ENCODE results near the gene LDLRAD4. TPM values are rescaled to one million over a fixed set of nuclear protein-coding genes. Genes with fewer than 3 reads are reported as not detected.

The LDLRAD4 gene
- total and polyA plus RNA-seq, 8 donors: 2.0 to 47.9 (median 9.0) TPM

GRCh38 chr18:13545514-13545913, 327.0 kb downstream of the LDLRAD4 start:
- Histone ChIP-seq H3K9me3 (no peaks in the 10 kb centered on the region), H3K4me3 (no peak overlapping the region), H3K27ac (no peak overlapping the region), H3K27me3 (no peaks in the 10 kb centered on the region), H3K4me1 (peaks cover 9 to 65% (median 50%) of the 10 kb centered on the region in 4 donors), H3K36me3 (no peaks in the 10 kb centered on the region)
- 88 to 97% (median 91%) methylated on average over 4 of the region's 4 CpGs for WGBS, 5 donors
- TF ChIP-seq POLR2AphosphoS5 (IDR thresholded peaks at IDR 0.05) (no peak), POLR2A (IDR thresholded peaks at IDR 0.05) (no peak), EP300 (IDR thresholded peaks at IDR 0.05) (no peak), CTCF (IDR thresholded peaks at IDR 0.05) (no peak)
- intact Hi-C loops (cut with DNase I; ENCODE audit: low total_unique reads): no loop called here
- DNase-seq: no peak

- no peak for TF ChIP-seq POLR2A (IDR thresholded peaks at IDR 0.05)
- TF ChIP-seq POLR2AphosphoS5 (IDR thresholded peaks at IDR 0.05): no peak
- TF ChIP-seq CTCF (IDR thresholded peaks at IDR 0.05): no peak
- no peak for TF ChIP-seq EP300 (IDR thresholded peaks at IDR 0.05)
- no peak overlapping the region for H3K4me3 ChIP-seq
- peaks cover 6 to 63% (median 46%) of the 10 kb centered on the region in 4 donors for H3K4me1 ChIP-seq
- peak overlapping the region in 1 of 5 donors; percentile 15 for H3K27ac ChIP-seq
- WGBS, 5 donors: 75 to 88% (median 80%) methylated on average over 4 of the region's 4 CpGs
- intact Hi-C loops (cut with DNase I; ENCODE audit: low total_unique reads): no loop called here
- DNase-seq: no peak
- H3K27me3 ChIP-seq: no peaks in the 10 kb centered on the region
- no peaks in the 10 kb centered on the region for H3K36me3 ChIP-seq
- H3K9me3 ChIP-seq: no peaks in the 10 kb centered on the region
Observed at GRCh38 chr18:13545955-13546354, 327.4 kb downstream of the LDLRAD4 start.

- Histone ChIP-seq H3K4me1 (peaks cover 6 to 61% (median 39%) of the 10 kb centered on the region in 4 donors), H3K36me3 (no peaks in the 10 kb centered on the region), H3K4me3 (no peak overlapping the region), H3K27ac (peak overlapping the region in 1 of 5 donors; percentile 15), H3K27me3 (no peaks in the 10 kb centered on the region), H3K9me3 (no peaks in the 10 kb centered on the region)
- TF ChIP-seq EP300 (IDR thresholded peaks at IDR 0.05): no peak
- TF ChIP-seq POLR2A (IDR thresholded peaks at IDR 0.05): no peak
- TF ChIP-seq POLR2AphosphoS5 (IDR thresholded peaks at IDR 0.05): no peak
- TF ChIP-seq CTCF (IDR thresholded peaks at IDR 0.05): no peak
- no peak for DNase-seq
- WGBS, 5 donors: 81 to 95% (median 93%) methylated on average over 8 of the region's 8 CpGs
- intact Hi-C loops (cut with DNase I; ENCODE audit: low total_unique reads): no loop called here
Observed at GRCh38 chr18:13546638-13547037, 328.1 kb downstream of the LDLRAD4 start.

GRCh38 chr18:13547347-13547746, 328.8 kb downstream of the LDLRAD4 start:
- peak overlapping the region in 1 of 5 donors; percentile 22 for H3K27ac ChIP-seq
- intact Hi-C loops (cut with DNase I; ENCODE audit: low total_unique reads): no loop called here
- no peak for DNase-seq

More at GRCh38 chr18:13547347-13547746, 328.8 kb downstream of the LDLRAD4 start:
- Histone ChIP-seq H3K4me3 (no peak overlapping the region), H3K9me3 (no peaks in the 10 kb centered on the region), H3K4me1 (peaks cover 6 to 54% (median 32%) of the 10 kb centered on the region in 4 donors), H3K27me3 (no peaks in the 10 kb centered on the region), H3K36me3 (no peaks in the 10 kb centered on the region)
- 68 to 84% (median 81%) methylated on average over 10 of the region's 10 CpGs for WGBS, 5 donors
- TF ChIP-seq CTCF (IDR thresholded peaks at IDR 0.05): no peak
- no peak for TF ChIP-seq POLR2AphosphoS5 (IDR thresholded peaks at IDR 0.05)
- TF ChIP-seq POLR2A (IDR thresholded peaks at IDR 0.05): no peak
- no peak for TF ChIP-seq EP300 (IDR thresholded peaks at IDR 0.05)

All from stomach (tissue), 9 donors.